RWPE1 (cell line): Measurements from ENCODE around the gene ATP2A3.

Source experiments
- CTCF ChIA-PET: fragments of 350-600 bp; sonication (Branson Sonifier 250); formaldehyde crosslinking; extraction: SDS; loops from one replicate; lab custom pipeline; 2021; lab: Yijun Ruan, JAX
- POLR2A ChIA-PET: fragments of 400-600 bp; formaldehyde crosslinking; extraction: SDS; loops from one replicate; lab custom pipeline; 2020; ENCODE audit warnings: antibody characterized with exemption; ENCODE audit not compliant: low non-redundant PET; lab: Yijun Ruan, JAX
- DNase-seq: peaks from one replicate; pipeline ENCODE4 v3.0.0; 2012; ENCODE audit warnings: low spot score
- H3K27ac ChIP-seq: fragments of 450-650 bp; 2 replicates; pipeline ENCODE4 v1.5.1; 2017
- TF ChIP-seq, protein P1 (sequence below): fragments of 450-650 bp; conservative IDR thresholded peaks from 2 replicates; pipeline ENCODE4 v1.5.1; 2017; ENCODE audit warnings: low read depth, mild to moderate bottlenecking

ATP2A3 gene

DNA sequence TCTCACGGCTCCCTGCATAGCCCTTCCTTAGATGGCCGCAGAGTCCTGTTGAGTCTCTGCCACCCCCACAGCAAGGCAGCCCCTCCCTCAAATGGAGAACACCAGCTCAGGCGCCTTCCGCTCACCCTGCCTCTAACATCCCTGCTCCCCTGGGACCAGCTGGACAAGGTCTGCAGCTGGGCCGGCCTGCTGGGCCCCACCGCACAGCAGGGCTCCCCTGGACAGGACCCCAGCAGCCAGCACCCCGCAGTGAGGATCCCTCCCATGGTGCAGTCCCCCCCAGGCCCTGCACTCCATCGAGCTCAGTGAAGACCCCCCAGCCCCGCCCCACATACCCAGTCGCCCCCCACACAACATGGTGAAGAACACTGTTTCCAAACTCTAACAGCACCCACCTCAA is 10.2 kb downstream of the ATP2A3 start:
- DNase-seq, result no peak
- H3K27ac ChIP-seq, result no peak overlapping the region
- TF ChIP-seq, protein P1, sequence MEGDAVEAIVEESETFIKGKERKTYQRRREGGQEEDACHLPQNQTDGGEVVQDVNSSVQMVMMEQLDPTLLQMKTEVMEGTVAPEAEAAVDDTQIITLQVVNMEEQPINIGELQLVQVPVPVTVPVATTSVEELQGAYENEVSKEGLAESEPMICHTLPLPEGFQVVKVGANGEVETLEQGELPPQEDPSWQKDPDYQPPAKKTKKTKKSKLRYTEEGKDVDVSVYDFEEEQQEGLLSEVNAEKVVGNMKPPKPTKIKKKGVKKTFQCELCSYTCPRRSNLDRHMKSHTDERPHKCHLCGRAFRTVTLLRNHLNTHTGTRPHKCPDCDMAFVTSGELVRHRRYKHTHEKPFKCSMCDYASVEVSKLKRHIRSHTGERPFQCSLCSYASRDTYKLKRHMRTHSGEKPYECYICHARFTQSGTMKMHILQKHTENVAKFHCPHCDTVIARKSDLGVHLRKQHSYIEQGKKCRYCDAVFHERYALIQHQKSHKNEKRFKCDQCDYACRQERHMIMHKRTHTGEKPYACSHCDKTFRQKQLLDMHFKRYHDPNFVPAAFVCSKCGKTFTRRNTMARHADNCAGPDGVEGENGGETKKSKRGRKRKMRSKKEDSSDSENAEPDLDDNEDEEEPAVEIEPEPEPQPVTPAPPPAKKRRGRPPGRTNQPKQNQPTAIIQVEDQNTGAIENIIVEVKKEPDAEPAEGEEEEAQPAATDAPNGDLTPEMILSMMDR, result no peak
- ChIA-PET CTCF (interaction anchor here (0.6 kb wide), 1 partner anchor 59 kb away, joined by 3 read pairs; no protein-coding TSS in a partner anchor), POLR2A (no interaction called here)

DNA sequence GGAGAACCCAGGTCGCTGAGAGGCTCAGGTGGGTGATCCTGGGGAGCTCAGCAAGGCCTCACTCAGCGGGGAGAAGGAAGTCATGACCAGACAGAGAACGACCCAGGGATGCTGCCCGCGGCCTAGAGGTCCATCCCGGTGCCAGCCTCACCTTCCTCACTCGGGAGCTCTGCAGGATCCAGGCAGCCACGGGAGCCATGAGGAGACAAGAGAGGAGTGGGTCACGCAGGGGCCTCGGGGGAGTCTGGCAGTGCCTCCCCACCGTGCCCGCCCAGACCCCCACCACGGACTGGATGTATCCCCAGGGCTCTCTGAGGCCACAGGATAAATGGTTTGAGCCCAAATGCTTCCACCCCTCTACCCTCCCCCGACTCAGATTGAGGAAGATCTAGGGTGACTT is 10.7 kb downstream of the ATP2A3 start:
- DNase-seq, result no peak
- ChIA-PET CTCF (interaction anchor here (0.6 kb wide), 1 partner anchor 58 kb away, joined by 3 read pairs; no protein-coding TSS in a partner anchor), POLR2A (interaction anchor here (0.6 kb wide), 1 partner anchor 114 kb away, joined by 3 read pairs; no protein-coding TSS in a partner anchor)
- TF ChIP-seq, protein P1, result no peak
- no peak overlapping the region for H3K27ac ChIP-seq

GRCh38 chr17:3952186-3952585 is 12.1 kb downstream of the ATP2A3 start:
- no peak for DNase-seq
- ChIA-PET POLR2A (no interaction called here), CTCF (no interaction called here)
- TF ChIP-seq, protein P1, result no peak
- H3K27ac ChIP-seq, result no peak overlapping the region

DNA sequence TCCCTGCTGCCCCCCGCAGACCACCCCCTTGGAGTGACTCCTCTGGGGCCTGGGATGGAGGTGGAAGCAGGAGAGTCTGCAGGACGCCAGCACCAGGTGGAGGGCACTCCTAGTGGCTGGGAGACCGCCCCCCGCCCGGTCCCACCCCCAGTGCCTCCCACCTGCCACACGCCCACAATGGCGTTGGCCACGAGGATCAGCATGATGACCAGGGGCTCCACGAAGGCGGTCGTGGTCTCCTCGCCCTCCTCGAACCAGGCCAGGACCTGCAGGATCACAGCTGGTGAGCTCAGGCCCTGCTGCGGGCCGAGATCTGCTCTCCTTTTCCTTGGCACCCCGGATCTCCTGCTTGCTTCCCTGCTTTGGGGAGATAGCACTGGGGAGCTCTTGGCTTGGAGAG is 12.8 kb downstream of the ATP2A3 start:
- TF ChIP-seq, protein P1, result no peak
- CTCF ChIA-PET, result no interaction called here
- no peak overlapping the region for H3K27ac ChIP-seq
- no peak for DNase-seq
- POLR2A ChIA-PET, result no interaction called here

GRCh38 chr17:3951003-3951402 is 13.2 kb downstream of the ATP2A3 start:
- DNase-seq, result no peak
- TF ChIP-seq, protein P1, result no peak
- ChIA-PET POLR2A (no interaction called here), CTCF (no interaction called here)
- H3K27ac ChIP-seq, result no peak overlapping the region

- no peak for DNase-seq
- no peak overlapping the region for H3K27ac ChIP-seq
- ChIA-PET POLR2A (no interaction called here), CTCF (interaction anchor here (0.9 kb wide), 1 partner anchor 37 kb away, joined by 4 read pairs; no protein-coding TSS in a partner anchor)
- TF ChIP-seq, protein P1, result no peak
Measured at GRCh38 chr17:3950584-3950983, 13.7 kb downstream of the ATP2A3 start.
